Colonic mucosa (tissue), 4 donors: Measurements from ENCODE around the gene ALPK3. TPM values are rescaled to one million over a fixed set of nuclear protein-coding genes. Genes with fewer than 3 reads are reported as not detected.

Source experiments
- DNase-seq: peaks from one replicate; pipeline ENCODE4 v3.0.0-alpha.2; 2020
- H3K27ac ChIP-seq: fragments of 200-600 bp; one replicate; pipeline ENCODE4 v1.8.0; 2021
- H3K27me3 ChIP-seq: fragments of 200-600 bp; one replicate; pipeline ENCODE4 v1.8.0; 2021
- H3K36me3 ChIP-seq: fragments of 200-600 bp; one replicate; pipeline ENCODE4 v1.8.0; 2021
- H3K4me1 ChIP-seq: fragments of 200-600 bp; one replicate; pipeline ENCODE4 v1.8.0; 2021; ENCODE audit warnings: mild to moderate bottlenecking
- H3K4me3 ChIP-seq: fragments of 200-600 bp; one replicate; pipeline ENCODE4 v1.8.0; 2021
- H3K9ac ChIP-seq, 2 donors: one replicate each; pipeline ENCODE4 v1.7.0; 2013; ENCODE audit warnings: control low read depth in 2 of 2, low read depth in 2 of 2, low read length in 2 of 2
- H3K9me3 ChIP-seq: fragments of 200-600 bp; one replicate; pipeline ENCODE4 v1.8.0; 2021
- CTCF ChIP-seq: fragments of 200-600 bp; IDR thresholded peaks from one replicate; pipeline ENCODE4 v1.8.0; 2022; ENCODE audit warnings: antibody characterized with exemption, mild to moderate bottlenecking
- intact Hi-C: fragments of 100-400 bp; cut with DNase I; formaldehyde crosslinking; loops from one replicate; pipeline ENCODE4 v1.14.1; 2022
- total RNA-seq, 2 donors: library from RNA; stranded (reverse); fragmentation: NEBNext Ultra II Directional in 1 of 2; extraction: Animal tissue kit (Norgen Biotek cat#: 25700) in 1 of 2; gene quantifications; one replicate each; pipeline ENCODE4 v1.2.1, GENCODE V29; 2021
- donor health status: healthy.
- donor health status: DM: no; HTN: no; CAD: no.
- donor health status: DM: no; HTN: no; CAD: no.

Gene ALPK3
- total RNA-seq, 2 donors from 2014 or later, result 0.74 to 2.4 TPM

GRCh38 chr15:84824260-84825007, 7.3 kb downstream of the ALPK3 start:
- no peak for TF ChIP-seq CTCF
- no peak overlapping the region for H3K4me3 ChIP-seq
- H3K27me3 ChIP-seq, result no peaks in the 10 kb centered on the region
- no peak overlapping the region for H3K9ac ChIP-seq
- DNase-seq, result peak; percentile 49
- no peaks in the 10 kb centered on the region for H3K4me1 ChIP-seq
- no peak overlapping the region for H3K27ac ChIP-seq
- no peaks in the 10 kb centered on the region for H3K36me3 ChIP-seq
- no peaks in the 10 kb centered on the region for H3K9me3 ChIP-seq
- intact Hi-C loops, result loop anchor here (5.0 kb wide), 1 partner anchor 103 kb away; no protein-coding TSS in a partner anchor

- TF ChIP-seq CTCF, result peak; percentile 48
- DNase-seq, result peak; percentile 46
- H3K9me3 ChIP-seq, result no peaks in the 10 kb centered on the region
- H3K27ac ChIP-seq, result no peak overlapping the region
- intact Hi-C loops, result loop anchor here (5.0 kb wide), 1 partner anchor 101 kb away; no protein-coding TSS in a partner anchor
- no peaks in the 10 kb centered on the region for H3K4me1 ChIP-seq
- H3K9ac ChIP-seq, result no peak overlapping the region
- H3K27me3 ChIP-seq, result no peaks in the 10 kb centered on the region
- no peak overlapping the region for H3K4me3 ChIP-seq
- H3K36me3 ChIP-seq, result no peaks in the 10 kb centered on the region
Observed at GRCh38 chr15:84826369-84826823, 9.2 kb downstream of the ALPK3 start.

GRCh38 chr15:84827246-84827645, 10.1 kb downstream of the ALPK3 start:
- no peaks in the 10 kb centered on the region for H3K27me3 ChIP-seq
- no peaks in the 10 kb centered on the region for H3K9me3 ChIP-seq
- H3K9ac ChIP-seq, result no peak overlapping the region
- no peaks in the 10 kb centered on the region for H3K36me3 ChIP-seq
- no peak overlapping the region for H3K27ac ChIP-seq
- intact Hi-C loops, result loop anchor here (5.0 kb wide), 1 partner anchor 100 kb away; no protein-coding TSS in a partner anchor
- H3K4me3 ChIP-seq, result no peak overlapping the region
- no peaks in the 10 kb centered on the region for H3K4me1 ChIP-seq
- DNase-seq, result no peak
- TF ChIP-seq CTCF, result no peak

GRCh38 chr15:84828086-84828908, 11.1 kb downstream of the ALPK3 start:
- intact Hi-C loops, result loop anchor here (5.0 kb wide), 1 partner anchor 99 kb away; no protein-coding TSS in a partner anchor
- H3K36me3 ChIP-seq, result no peaks in the 10 kb centered on the region
- no peak overlapping the region for H3K27ac ChIP-seq
- H3K27me3 ChIP-seq, result no peaks in the 10 kb centered on the region
- no peaks in the 10 kb centered on the region for H3K9me3 ChIP-seq
- no peak overlapping the region for H3K9ac ChIP-seq
- DNase-seq, result no peak
- H3K4me3 ChIP-seq, result no peak overlapping the region
- TF ChIP-seq CTCF, result no peak
- no peaks in the 10 kb centered on the region for H3K4me1 ChIP-seq

- no peaks in the 10 kb centered on the region for H3K36me3 ChIP-seq
- H3K27ac ChIP-seq, result no peak overlapping the region
- H3K4me3 ChIP-seq, result no peak overlapping the region
- H3K4me1 ChIP-seq, result no peaks in the 10 kb centered on the region
- no peak for TF ChIP-seq CTCF
- H3K27me3 ChIP-seq, result no peaks in the 10 kb centered on the region
- no peak overlapping the region for H3K9ac ChIP-seq
- no peak for DNase-seq
- intact Hi-C loops, result loop anchor here (5.0 kb wide), 1 partner anchor 98 kb away; no protein-coding TSS in a partner anchor
- H3K9me3 ChIP-seq, result no peaks in the 10 kb centered on the region
Observed at GRCh38 chr15:84829428-84829827, 12.3 kb downstream of the ALPK3 start.
